IMR-90 (cell line): ENCODE measurements around the gene ABCC3. TPM values are rescaled to one million over a fixed set of nuclear protein-coding genes. Genes with fewer than 3 reads are reported as not detected.
A peak's percentile ranks its signal among the peaks of the same experiment; 100 is the strongest.

Experiments
- ATAC-seq: fragments of 200-7000 bp; cut with Tn5 transposase; 2 replicates; pipeline ENCODE4 v1.9.1; 2020; ENCODE audit warnings: low read depth, mild to moderate bottlenecking, moderate library complexity
- BruUV-seq: library from RNA; stranded (reverse); fragments of 400-500 nt; replicated peaks from 2 replicates; lab custom pipeline; 2021; lab: Mats Ljungman, UMichigan
- CTCF ChIA-PET: fragments of 300-600 bp; formaldehyde crosslinking; extraction: SDS; loops from one replicate; lab custom pipeline; 2021; ENCODE audit warnings: antibody characterized with exemption; lab: Yijun Ruan, JAX
- POLR2A ChIA-PET: fragments of 300-600 bp; sonication (Branson Sonifier 250); formaldehyde crosslinking; loops from one replicate; lab custom pipeline; 2022; ENCODE audit warnings: antibody characterized with exemption; ENCODE audit not compliant: unreplicated experiment; lab: Charles Lee
- DNase-seq: peaks from one replicate; pipeline ENCODE4 v3.0.0; 2013
- H2AFZ ChIP-seq: replicated peaks from 2 replicates; pipeline ENCODE3; 2013; ENCODE audit warnings: low read length, mild to moderate bottlenecking; ENCODE audit not compliant: poor library complexity
- H2AK5ac ChIP-seq: 2 replicates; pipeline ENCODE4 v1.6.1; 2013; ENCODE audit warnings: low read depth, low read length, inconsistent platforms
- H2AK9ac ChIP-seq: replicated peaks from 2 replicates; pipeline ENCODE3; 2013; ENCODE audit warnings: mild to moderate bottlenecking, low read depth, low read length, moderate library complexity; ENCODE audit not compliant: poor library complexity
- H2BK120ac ChIP-seq: 2 replicates; pipeline ENCODE4 v1.6.1; 2013; ENCODE audit warnings: low read depth, low read length, inconsistent platforms
- H2BK15ac ChIP-seq: 3 replicates; pipeline ENCODE4 v1.6.1; 2013; ENCODE audit warnings: low read depth, low read length, inconsistent platforms
- H2BK20ac ChIP-seq: 2 replicates; pipeline ENCODE4 v1.6.1; 2013; ENCODE audit warnings: low read depth, mild to moderate bottlenecking, inconsistent platforms, low read length, moderate library complexity
- H2BK5ac ChIP-seq: 2 replicates; pipeline ENCODE4 v1.6.1; 2013; ENCODE audit warnings: mild to moderate bottlenecking, low read depth, low read length, inconsistent platforms; ENCODE audit not compliant: poor library complexity, severe bottlenecking
- H3K14ac ChIP-seq: replicated peaks from 2 replicates; pipeline ENCODE4 v1.6.1; 2013; ENCODE audit warnings: low read depth, low read length, inconsistent platforms
- H3K18ac ChIP-seq: 2 replicates; pipeline ENCODE4 v1.6.1; 2013; ENCODE audit warnings: low read depth, low read length, control low read depth
- H3K23ac ChIP-seq: 2 replicates; pipeline ENCODE4 v1.6.1; 2013; ENCODE audit warnings: low read depth, low read length, inconsistent platforms
- H3K27ac ChIP-seq: 2 replicates; pipeline ENCODE4 v1.5.1; 2013; ENCODE audit warnings: mild to moderate bottlenecking, control low read depth, low read length; ENCODE audit not compliant: insufficient read depth
- H3K27me3 ChIP-seq: 2 replicates; pipeline ENCODE4 v1.6.1; 2013; ENCODE audit warnings: low read length; ENCODE audit not compliant: control insufficient read depth, insufficient read depth
- H3K36me3 ChIP-seq: 2 replicates; pipeline ENCODE4 v1.6.1; 2013; ENCODE audit warnings: low read length, mixed read lengths; ENCODE audit not compliant: control insufficient read depth, insufficient read depth
- H3K4ac ChIP-seq: 2 replicates; pipeline ENCODE4 v1.6.1; 2013; ENCODE audit warnings: low read depth, low read length, inconsistent platforms
- H3K4me1 ChIP-seq: 2 replicates; pipeline ENCODE4 v1.6.1; 2013; ENCODE audit warnings: low read length, mixed read lengths; ENCODE audit not compliant: control insufficient read depth, insufficient read depth
- H3K4me2 ChIP-seq: 2 replicates; pipeline ENCODE4 v1.6.1; 2013; ENCODE audit warnings: low read depth, mild to moderate bottlenecking, control low read depth, low read length, moderate library complexity
- H3K4me3 ChIP-seq: 2 replicates; pipeline ENCODE4 v1.5.1; 2013; ENCODE audit warnings: low read depth, mild to moderate bottlenecking, control low read depth, low read length, moderate library complexity; ENCODE audit not compliant: insufficient read depth
- H3K56ac ChIP-seq: 2 replicates; pipeline ENCODE4 v1.6.1; 2013; ENCODE audit warnings: low read length, inconsistent platforms; ENCODE audit not compliant: insufficient read depth; ENCODE audit errors: extremely low read depth
- H3K79me1 ChIP-seq, 2 experiments: 2 replicates each; pipeline ENCODE4 v1.6.1; 2013; ENCODE audit warnings: low read length in 2 of 2, inconsistent platforms in 1 of 2, low read depth in 1 of 2
- H3K9ac ChIP-seq: 2 replicates; pipeline ENCODE4 v1.6.1; 2013; ENCODE audit warnings: low read depth, low read length, control low read depth
- H3K9me1 ChIP-seq: 2 replicates; pipeline ENCODE4 v1.6.1; 2013; ENCODE audit warnings: low read length, inconsistent platforms; ENCODE audit not compliant: insufficient read depth
- H3K9me3 ChIP-seq: 2 replicates; pipeline ENCODE4 v1.6.1; 2013; ENCODE audit warnings: low read length; ENCODE audit not compliant: control insufficient read depth, insufficient read depth
- H4K20me1 ChIP-seq: 2 replicates; pipeline ENCODE4 v1.6.1; 2013; ENCODE audit warnings: low read length, inconsistent platforms; ENCODE audit not compliant: insufficient read depth
- H4K5ac ChIP-seq: 2 replicates; pipeline ENCODE4 v1.6.1; 2013; ENCODE audit warnings: mild to moderate bottlenecking, low read depth, low read length, control low read depth
- H4K8ac ChIP-seq, 2 experiments: 2 replicates each; pipeline ENCODE4 v1.6.1; 2013; ENCODE audit warnings: low read depth in 2 of 2, low read length in 2 of 2, control low read depth in 1 of 2, inconsistent platforms in 1 of 2
- H4K91ac ChIP-seq: 2 replicates; pipeline ENCODE4 v1.6.1; 2013; ENCODE audit warnings: low read depth, low read length, inconsistent platforms; ENCODE audit not compliant: insufficient read depth
- BHLHE40 ChIP-seq: fragments of 150-350 bp; IDR thresholded peaks from 2 replicates; pipeline ENCODE4 v1.6.1; 2016; ENCODE audit warnings: mild to moderate bottlenecking, low read depth, low read length
- CEBPB ChIP-seq: IDR thresholded peaks from 2 replicates; pipeline ENCODE4 v1.6.1; 2012; ENCODE audit warnings: low read depth, low read length, improper control_type of control experiment
- MAZ ChIP-seq: IDR thresholded peaks from 2 replicates; pipeline ENCODE4 v1.6.1; 2012; ENCODE audit warnings: low read depth, mild to moderate bottlenecking, low read length, improper control_type of control experiment, moderate library complexity, borderline replicate concordance
- WGBS, 2 experiments: methylation state at CpG; one replicate each; pipeline versions ENCODE4 v1.1.5 to v1.1.7; 2013; ENCODE audit warnings: missing lambda C conversion rate in 2 of 2; ENCODE audit not compliant: insufficient read length in 1 of 2; ENCODE audit errors: extremely low coverage in 2 of 2; 5-methylcytosine and 5-hydroxymethylcytosine counted together
- dilution Hi-C: fragments of 300-500 bp; cut with HindIII; formaldehyde crosslinking; loops from one replicate; pipeline ENCODE4 v1.14.3; 2018; ENCODE audit warnings: low sequenced_read_pairs; ENCODE audit not compliant: unreplicated experiment
- in situ Hi-C: fragments of 300-500 bp; cut with MboI; formaldehyde crosslinking; loops from 3 replicates; pipeline ENCODE4 v1.14.3; 2019; ENCODE audit warnings: low sequenced_read_pairs, inconsistent platforms, mixed read lengths
- intact Hi-C: fragments of 100-400 bp; cut with micrococcal nuclease; formaldehyde crosslinking; loops from 2 replicates; pipeline ENCODE4 v1.10.0; 2022
- polyA plus RNA-seq, 3 experiments: library from polyadenylated mRNA; depleted of rRNA; stranded (reverse); fragments of >200 nt; gene quantifications; 2 replicates each; pipeline ENCODE4 v1.2.3, GENCODE V29; 2012; ENCODE audit warnings: low replicate concordance in 1 of 3
- total RNA-seq: library from RNA; depleted of rRNA; stranded (reverse); fragments of >200 nt; gene quantifications from 2 replicates; pipeline ENCODE4 v1.2.3, GENCODE V29; 2012

The ABCC3 gene
- total and polyA plus RNA-seq, 2 of the 4 experiments (the other 2 are of a cell fraction): 3.2 to 6.6 TPM

DNA sequence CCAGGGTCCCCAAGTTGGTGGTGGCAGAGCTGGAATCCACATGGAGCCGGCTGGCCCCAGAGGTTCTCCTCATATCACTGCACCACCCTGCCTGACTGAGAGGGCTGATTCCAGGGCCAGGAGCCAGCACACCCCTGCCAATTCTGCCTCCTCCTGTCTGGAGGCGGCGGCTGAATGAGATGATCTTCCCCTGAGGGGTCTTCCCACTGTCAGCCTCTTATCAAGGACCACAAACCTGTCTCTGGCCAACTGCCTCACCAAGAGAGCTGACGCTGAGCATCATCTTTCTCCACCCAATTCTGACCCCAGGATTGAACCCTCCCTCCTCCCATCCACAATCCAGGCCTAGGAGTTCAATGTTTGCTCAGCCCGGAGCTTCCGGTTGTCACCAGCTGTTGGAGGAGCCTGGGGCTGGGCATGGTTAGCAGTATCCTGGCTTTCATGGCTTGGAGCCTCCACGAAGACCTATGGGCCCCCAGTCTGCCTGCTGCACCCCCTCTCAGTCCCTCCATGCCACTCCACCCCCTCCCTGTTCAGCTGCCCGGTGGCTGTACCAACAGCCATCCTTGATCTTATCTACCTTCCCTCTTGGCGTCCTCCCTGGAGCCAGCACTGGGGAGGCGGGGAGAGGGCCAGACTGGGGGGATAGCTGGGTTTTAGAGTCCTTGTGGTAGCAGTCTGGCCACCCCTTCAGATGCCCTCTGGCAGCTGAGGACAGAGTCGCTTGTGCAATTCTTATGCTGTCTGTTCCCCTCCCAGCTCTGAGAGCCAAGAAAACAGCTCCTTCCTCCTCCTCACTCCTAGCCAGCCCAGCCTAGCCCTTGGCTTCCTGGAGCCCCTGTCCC is 25.6 kb downstream of the ABCC3 start:
- 69% methylated on average over 5 of the region's 11 CpGs; no CpG with 5 or more reads in 1 of the 2 experiments for WGBS, 2 experiments
- H2AFZ ChIP-seq: peak overlapping the region; percentile 76
- intact Hi-C loops (no loop called here), in situ Hi-C loops (no loop called here), dilution Hi-C loops (no loop called here)
- no peaks in the 10 kb centered on the region for H3K27me3 ChIP-seq
- H2BK120ac ChIP-seq: peak overlapping the region; percentile 98
- H3K4ac ChIP-seq: peak overlapping the region; percentile 98
- peak overlapping the region; percentile 21; the same call in 1 of the 2 replicates for H3K56ac ChIP-seq
- H3K9me3 ChIP-seq: no peaks in the 10 kb centered on the region
- peak overlapping the region; percentile 86 for H2AK9ac ChIP-seq
- H4K8ac ChIP-seq: peak overlapping the region; percentile 66 to 97
- no peaks in the 10 kb centered on the region for H4K20me1 ChIP-seq
- peak overlapping the region; percentile 95 for H2BK5ac ChIP-seq
- H2BK20ac ChIP-seq: peak overlapping the region; percentile 98
- H3K4me1 ChIP-seq: peaks cover 32% of the 10 kb centered on the region
- H3K79me1 ChIP-seq: peaks cover 0 to 18% of the 10 kb centered on the region in 2 experiments; a peak in 2 of 4 replicates
- H3K36me3 ChIP-seq: peaks cover 2% of the 10 kb centered on the region; the same call in 1 of the 2 replicates
- ChIA-PET POLR2A (interaction anchor here (1.0 kb wide), 1 partner anchor 43 kb away, joined by 7 read pairs; no protein-coding TSS in a partner anchor), CTCF (interaction anchor here (0.6 to 1.3 kb wide), 3 partner anchors 12 to 109 kb away, joined by 3 to 4 read pairs (median 4); no protein-coding TSS in a partner anchor)
- H3K23ac ChIP-seq: peak overlapping the region; percentile 82; the same call in 1 of the 2 replicates
- ATAC-seq (peak; percentile 68), DNase-seq (peak; percentile 39)
- no TSS peak for BruUV-seq
- peak; percentile 68 for TF ChIP-seq CEBPB
- TF ChIP-seq MAZ: no peak
- no peak for TF ChIP-seq BHLHE40
- no peak overlapping the region for H3K4me3 ChIP-seq
- H3K27ac ChIP-seq: peak overlapping the region; percentile 72
- peak overlapping the region; percentile 73 for H3K14ac ChIP-seq
- H3K9ac ChIP-seq: 0 out of 2 replicates have a peak overlapping the region, but pooled peaks have one; percentile 20
- peak overlapping the region; percentile 92; the same call in 2 of the 3 replicates for H2BK15ac ChIP-seq
- H4K5ac ChIP-seq: peak overlapping the region; percentile 58
- no peak overlapping the region for H3K4me2 ChIP-seq
- H2AK5ac ChIP-seq: peak overlapping the region; percentile 96
- peak overlapping the region; percentile 96 for H4K91ac ChIP-seq
- peak overlapping the region; percentile 65 for H3K18ac ChIP-seq
- peaks cover 41% of the 10 kb centered on the region for H3K9me1 ChIP-seq
